Measurements from ENCODE around the gene MAGI1. TPM values are rescaled to one million over a fixed set of nuclear protein-coding genes. Genes with fewer than 3 reads are reported as not detected.
A peak's percentile ranks its signal among the peaks of the same experiment; 100 is the strongest.

Gene MAGI1
- total and polyA plus RNA-seq, 7 donors, result 10.2 to 54.0 (median 29.8) TPM

- no peaks in the 10 kb centered on the region for H3K27me3 ChIP-seq
- H3K9me3 ChIP-seq, result no peaks in the 10 kb centered on the region
- H3K4me3 ChIP-seq, result no peak overlapping the region
- intact Hi-C loops (cut with DNase I), result no loop called here
- no peaks in the 10 kb centered on the region for H3K4me1 ChIP-seq
- TF ChIP-seq POLR2AphosphoS5 (IDR thresholded peaks at IDR 0.05) (no peak), CTCF (IDR thresholded peaks at IDR 0.05) (peak in 2 of 4 experiments; percentile 38 to 50)
- 50 to 68% methylated on average over 5 of the region's 5 CpGs for WGBS, 2 donors
- no peaks in the 10 kb centered on the region for H3K36me3 ChIP-seq
- no peak for DNase-seq
- no peak overlapping the region for H3K27ac ChIP-seq
Measured at GRCh38 chr3:65751123-65751700, 287.5 kb downstream of the MAGI1 start.

- H3K4me1 ChIP-seq, result no peaks in the 10 kb centered on the region
- no peaks in the 10 kb centered on the region for H3K36me3 ChIP-seq
- no peaks in the 10 kb centered on the region for H3K9me3 ChIP-seq
- TF ChIP-seq POLR2A (IDR thresholded peaks at IDR 0.05) (no peak), POLR2AphosphoS5 (IDR thresholded peaks at IDR 0.05) (no peak), CTCF (IDR thresholded peaks at IDR 0.05) (no peak), EP300 (IDR thresholded peaks at IDR 0.05) (no peak)
- intact Hi-C loops (cut with DNase I), result no loop called here
- no peak overlapping the region for H3K4me3 ChIP-seq
- no peak for DNase-seq
- H3K27ac ChIP-seq, result no peak overlapping the region
- 89 to 93% methylated on average over 1 of the region's 1 CpG for WGBS, 2 donors
- H3K27me3 ChIP-seq, result no peaks in the 10 kb centered on the region
Measured at GRCh38 chr3:65749066-65749465, 289.7 kb downstream of the MAGI1 start.

GRCh38 chr3:65748326-65748725 lies 290.4 kb downstream of the MAGI1 start:
- TF ChIP-seq EP300 (IDR thresholded peaks at IDR 0.05) (no peak), POLR2AphosphoS5 (IDR thresholded peaks at IDR 0.05) (no peak), CTCF (IDR thresholded peaks at IDR 0.05) (no peak), POLR2A (IDR thresholded peaks at IDR 0.05) (no peak)
- 97 to 100% methylated on average over 1 of the region's 1 CpG for WGBS, 2 donors
- Histone ChIP-seq H3K4me1 (no peaks in the 10 kb centered on the region), H3K9me3 (no peaks in the 10 kb centered on the region), H3K27ac (no peak overlapping the region), H3K4me3 (no peak overlapping the region), H3K36me3 (no peaks in the 10 kb centered on the region), H3K27me3 (no peaks in the 10 kb centered on the region)
- intact Hi-C loops (cut with DNase I), result no loop called here
- no peak for DNase-seq

- 86 to 90% methylated on average over 4 of the region's 4 CpGs for WGBS, 2 donors
- no peak for DNase-seq
- intact Hi-C loops (cut with DNase I), result no loop called here
- Histone ChIP-seq H3K4me3 (no peak overlapping the region), H3K27ac (no peak overlapping the region), H3K27me3 (no peaks in the 10 kb centered on the region), H3K36me3 (no peaks in the 10 kb centered on the region), H3K4me1 (no peaks in the 10 kb centered on the region), H3K9me3 (no peaks in the 10 kb centered on the region)
- TF ChIP-seq POLR2A (IDR thresholded peaks at IDR 0.05) (no peak), EP300 (IDR thresholded peaks at IDR 0.05) (no peak), CTCF (IDR thresholded peaks at IDR 0.05) (no peak), POLR2AphosphoS5 (IDR thresholded peaks at IDR 0.05) (no peak)
Measured at GRCh38 chr3:65746848-65747247, 291.9 kb downstream of the MAGI1 start.

- Histone ChIP-seq H3K9me3 (no peaks in the 10 kb centered on the region), H3K4me1 (no peaks in the 10 kb centered on the region), H3K4me3 (no peak overlapping the region), H3K27ac (no peak overlapping the region), H3K27me3 (no peaks in the 10 kb centered on the region), H3K36me3 (no peaks in the 10 kb centered on the region)
- 94 to 95% methylated on average over 2 of the region's 2 CpGs for WGBS, 2 donors
- DNase-seq, result no peak
- no peak for TF ChIP-seq CTCF (IDR thresholded peaks at IDR 0.05)
- intact Hi-C loops (cut with DNase I), result no loop called here
Measured at GRCh38 chr3:65745306-65745705, 293.4 kb downstream of the MAGI1 start.
